Hematopoietic multipotent progenitor cell treated with erythropoietin and hydrocortisone succinate and interleukin-3 and kit ligand, for 4 days (in vitro differentiated cells): ENCODE results near the gene ID2.

Experiments used
- DNase-seq: peaks from one replicate; pipeline ENCODE4 v3.0.0-alpha.2; 2015

ID2 gene

DNA sequence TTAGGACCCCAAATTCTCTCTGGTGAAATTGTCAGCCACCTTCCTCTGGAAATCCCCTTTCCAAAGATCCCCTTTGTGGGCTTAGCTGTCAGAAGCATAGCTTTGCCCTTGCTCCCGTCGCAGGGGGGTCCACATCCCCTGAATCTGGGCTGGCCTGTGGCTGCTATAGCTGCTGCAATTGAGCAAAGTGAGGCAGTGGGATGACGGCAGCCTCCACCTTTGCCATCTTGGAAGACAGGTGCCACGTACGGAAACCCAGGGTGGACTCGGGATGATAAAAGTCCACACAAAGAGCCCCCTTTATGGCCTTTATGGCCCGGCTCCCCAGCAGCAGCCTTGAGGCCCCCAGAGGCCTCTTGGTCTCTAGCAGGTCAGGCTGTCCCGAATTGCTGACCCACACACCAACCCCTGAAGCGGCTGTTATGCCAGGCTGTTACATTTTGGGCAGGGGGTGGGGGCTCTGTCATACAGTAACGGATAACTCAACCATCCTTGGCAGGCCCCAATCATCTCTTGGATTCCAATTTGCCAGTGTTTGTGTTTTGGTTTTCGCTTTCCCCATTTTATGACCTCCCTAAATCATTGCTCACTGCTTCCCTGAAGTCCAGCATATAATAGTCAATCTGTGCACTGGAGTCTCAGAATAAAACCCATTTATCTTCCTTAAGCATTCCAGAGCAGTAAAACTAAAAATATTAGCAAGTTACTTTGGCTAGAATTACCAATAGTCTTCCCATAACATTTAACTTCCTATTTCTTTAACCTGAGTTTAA is 33.2 kb upstream of the ID2 start:
- DNase-seq = no peak

DNA sequence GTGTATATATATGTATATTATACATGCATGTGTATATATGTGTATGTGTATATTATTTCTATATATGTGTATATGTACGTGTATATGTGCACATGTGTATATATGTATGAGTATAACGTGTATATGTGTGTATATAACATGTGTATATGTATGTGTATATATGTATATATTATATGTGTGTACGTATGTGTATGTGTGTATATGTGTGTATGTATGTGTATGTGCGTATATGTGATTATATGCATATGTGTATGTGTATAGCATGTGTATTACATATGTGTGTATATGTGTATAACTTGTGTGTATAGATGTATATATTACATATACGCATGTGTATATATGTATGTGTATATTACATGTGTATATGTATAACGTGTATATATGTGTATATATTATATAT is 32.1 kb upstream of the ID2 start:
- DNase-seq = no peak

- no peak for DNase-seq
Measured at GRCh38 chr2:8650256-8650655, 31.6 kb upstream of the ID2 start.

- no peak for DNase-seq
Measured at GRCh38 chr2:8652774-8653426, 29.0 kb upstream of the ID2 start.

GRCh38 chr2:8653485-8653884 is 28.4 kb upstream of the ID2 start:
- DNase-seq = no peak

GRCh38 chr2:8654041-8654440 is 27.8 kb upstream of the ID2 start:
- no peak for DNase-seq

DNA sequence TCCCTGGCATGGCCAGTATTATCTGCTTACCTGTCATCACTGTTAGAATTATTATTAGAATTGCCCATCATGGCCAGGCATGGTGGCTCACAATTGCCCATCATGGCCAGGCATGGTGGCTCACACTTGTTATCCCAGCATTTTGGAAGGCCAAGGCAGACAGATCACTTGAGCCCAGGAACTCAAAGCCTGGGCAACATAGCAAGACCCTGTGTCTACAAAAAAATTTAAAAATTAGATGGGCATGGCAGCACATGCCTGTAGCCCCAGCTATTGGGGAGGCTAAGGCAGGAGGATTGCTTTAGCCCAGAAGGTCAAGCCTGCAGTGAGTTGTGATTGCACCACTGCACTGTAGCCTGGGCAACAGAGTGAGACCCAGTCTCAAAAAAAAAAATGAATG is 27.4 kb upstream of the ID2 start:
- no peak for DNase-seq

DNA sequence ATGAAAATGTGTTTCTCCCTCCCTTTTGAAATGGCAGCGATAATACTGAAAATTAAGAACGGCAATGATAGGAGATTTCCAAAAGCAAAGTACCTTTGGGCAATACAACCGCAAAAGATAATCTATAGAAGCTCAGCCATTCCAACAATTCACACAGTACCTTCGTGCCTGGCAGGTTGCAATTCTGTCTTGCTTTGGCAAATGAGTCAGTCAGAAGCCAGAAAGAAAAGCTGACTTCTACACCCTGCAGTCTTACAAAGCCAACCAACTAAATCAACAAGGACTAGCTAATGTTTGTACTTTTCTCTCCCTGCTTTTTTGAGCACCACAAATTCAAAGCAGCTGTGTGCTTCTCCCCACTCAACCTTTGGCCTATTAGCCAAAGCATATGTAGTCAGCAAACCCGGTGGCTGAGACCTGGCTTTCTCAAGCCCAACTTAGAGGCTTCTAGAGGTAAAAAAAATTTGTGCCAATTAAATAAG is 25.7 kb upstream of the ID2 start:
- no peak for DNase-seq

GRCh38 chr2:8656811-8657210 is 25.0 kb upstream of the ID2 start:
- DNase-seq = no peak

DNA sequence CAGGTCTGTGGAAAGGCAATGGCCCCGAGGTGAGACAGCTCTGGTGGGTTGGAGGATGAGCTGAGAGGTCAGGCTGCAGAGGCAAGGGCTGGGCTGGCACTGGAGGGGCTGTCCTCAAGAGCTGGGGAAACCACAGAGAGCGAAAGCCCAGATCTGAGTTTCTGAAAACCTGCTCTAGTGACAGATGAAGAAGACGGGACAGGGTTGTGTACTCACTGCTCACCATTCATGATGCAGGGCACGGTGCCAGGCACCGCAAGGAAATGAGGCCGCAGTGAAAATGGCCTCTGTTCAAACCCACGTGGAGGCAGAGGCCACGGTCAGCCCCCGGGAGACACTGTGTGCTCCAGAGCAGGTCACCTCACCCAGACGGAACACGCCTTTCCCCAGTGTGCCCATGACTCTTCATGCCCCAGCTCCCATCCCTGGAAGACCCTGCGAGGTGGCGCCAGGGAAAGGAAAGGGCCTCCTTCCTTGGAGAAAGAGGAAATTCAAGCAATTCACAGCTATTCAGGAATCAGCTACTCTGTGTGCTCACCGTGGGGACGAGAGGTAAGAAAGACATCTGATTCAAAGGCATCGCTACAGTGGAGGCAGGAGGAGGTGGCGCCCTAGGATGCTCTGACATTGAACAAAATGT is 24.3 kb upstream of the ID2 start:
- peak; percentile 59 for DNase-seq

- DNase-seq = no peak
Measured at GRCh38 chr2:8658064-8658862, 23.6 kb upstream of the ID2 start.

- DNase-seq = peak; percentile 31
Measured at GRCh38 chr2:8659092-8659734, 22.6 kb upstream of the ID2 start.

DNA sequence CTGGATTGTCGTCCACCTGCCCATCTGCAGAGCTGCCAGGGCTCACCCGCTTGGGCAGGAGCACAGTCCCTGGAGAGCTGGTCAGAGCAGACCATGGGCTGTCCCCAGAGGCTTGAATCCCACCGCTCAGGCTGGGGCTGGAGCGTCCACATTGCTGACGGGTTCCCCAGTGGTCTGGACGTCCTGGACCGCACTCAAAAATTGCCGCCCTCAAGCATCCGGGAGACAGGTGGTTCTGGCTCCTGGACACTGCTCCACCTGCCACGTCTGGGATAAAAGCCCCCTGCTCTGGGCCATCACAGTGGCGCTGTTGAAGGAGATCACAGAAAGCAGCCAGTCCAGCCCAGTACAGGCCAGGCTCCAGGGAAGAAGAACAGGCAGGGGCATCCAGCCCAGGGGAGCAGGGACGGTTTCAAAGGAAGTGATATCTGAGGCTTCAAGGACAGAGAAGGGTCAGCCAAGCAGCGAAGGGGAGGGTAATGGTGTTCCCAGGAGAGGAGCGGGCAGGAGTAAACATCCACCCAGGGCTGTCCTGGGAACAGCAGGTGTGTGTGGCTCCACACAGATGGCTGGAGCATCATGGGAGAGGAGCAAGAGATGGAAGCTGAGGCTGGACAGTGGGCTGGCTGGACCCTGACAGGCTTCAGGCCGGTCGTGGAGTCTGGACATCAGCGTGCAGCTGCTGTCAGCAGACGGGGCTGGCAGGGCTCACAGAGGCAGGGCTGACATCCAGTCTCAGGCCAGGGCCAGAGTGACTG is 21.9 kb upstream of the ID2 start:
- no peak for DNase-seq

DNA sequence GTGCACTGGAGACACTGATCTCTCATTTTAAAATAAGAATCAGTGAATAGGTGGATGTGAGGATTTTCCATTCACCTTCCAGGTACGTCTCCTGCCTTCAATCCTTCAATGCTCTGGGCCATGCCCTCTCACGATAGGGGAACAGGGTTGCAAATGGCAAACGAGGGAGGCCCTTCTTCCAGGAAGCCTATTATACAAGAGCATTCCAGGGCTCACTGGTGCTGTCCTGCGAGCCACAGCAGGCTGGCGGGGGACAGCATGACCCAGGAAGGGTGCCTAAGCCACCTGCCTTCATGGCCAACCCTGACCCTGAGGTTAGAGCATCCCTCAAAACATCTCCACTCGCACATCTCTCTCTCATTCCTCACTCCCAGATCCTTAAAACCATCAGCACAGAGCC is 20.6 kb upstream of the ID2 start:
- DNase-seq = no peak

DNA sequence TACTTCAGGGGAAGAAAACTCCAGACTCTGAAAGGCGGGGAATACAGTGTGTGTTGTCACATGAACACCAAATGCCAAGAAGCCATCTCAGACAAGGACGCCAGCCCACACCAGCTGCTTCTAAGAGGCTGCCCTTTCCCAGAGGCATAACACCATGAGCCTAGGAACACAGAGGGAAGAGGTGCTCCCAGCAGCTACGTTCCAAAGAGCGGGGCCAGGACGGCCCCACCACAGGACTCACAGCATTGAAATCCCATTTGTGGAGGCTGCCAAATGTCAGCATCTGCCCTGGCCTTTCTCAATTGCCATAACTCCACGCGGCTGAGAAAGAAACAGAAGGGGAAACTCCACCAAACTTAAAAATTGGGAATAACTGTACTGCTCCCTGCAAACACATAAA is 20.1 kb upstream of the ID2 start:
- DNase-seq = no peak

GRCh38 chr2:8662239-8662879 is 19.5 kb upstream of the ID2 start:
- DNase-seq = no peak

GRCh38 chr2:8663997-8664396 is 17.9 kb upstream of the ID2 start:
- peak; percentile 67 for DNase-seq

- DNase-seq = no peak
Measured at GRCh38 chr2:8666581-8666980, 15.3 kb upstream of the ID2 start.

- DNase-seq = no peak
Measured at GRCh38 chr2:8667896-8668512, 13.9 kb upstream of the ID2 start.

GRCh38 chr2:8669157-8669817 is 12.6 kb upstream of the ID2 start:
- no peak for DNase-seq
